Mesenchymal stem cell (in vitro differentiated cells and primary cell): ENCODE measurements around the gene RGS11.

Experiments used
- DNase-seq: peaks from one replicate; pipeline ENCODE4 v3.0.0-alpha.2; 2013
- H2AFZ ChIP-seq: one replicate; pipeline ENCODE4 v1.6.1; 2013; ENCODE audit warnings: low read depth, mild to moderate bottlenecking, control low read depth, inconsistent platforms, low read length, moderate library complexity
- H2AK5ac ChIP-seq: 2 replicates; pipeline ENCODE4 v1.6.1; 2013; ENCODE audit warnings: low read length, moderate library complexity, mild to moderate bottlenecking, inconsistent platforms; ENCODE audit not compliant: severe bottlenecking
- H2BK120ac ChIP-seq: one replicate; pipeline ENCODE4 v1.6.1; 2013; ENCODE audit warnings: low read depth, mild to moderate bottlenecking, inconsistent platforms, low read length, moderate library complexity
- H2BK12ac ChIP-seq, 2 experiments: one replicate each; pipeline ENCODE4 v1.6.1; 2013; ENCODE audit warnings: inconsistent platforms in 2 of 2, low read length in 2 of 2, mild to moderate bottlenecking in 2 of 2, moderate library complexity in 2 of 2, control low read depth in 1 of 2
- H2BK15ac ChIP-seq: one replicate; pipeline ENCODE4 v1.6.1; 2013; ENCODE audit warnings: mild to moderate bottlenecking, low read depth, inconsistent platforms; ENCODE audit not compliant: poor library complexity, severe bottlenecking
- H2BK5ac ChIP-seq: 2 replicates; pipeline ENCODE4 v1.6.1; 2013; ENCODE audit warnings: low read depth, mild to moderate bottlenecking, low read length, control low read depth, inconsistent platforms; ENCODE audit not compliant: poor library complexity, severe bottlenecking
- H3K14ac ChIP-seq, 2 experiments: one replicate each; pipeline ENCODE4 v1.6.1; 2013; ENCODE audit warnings: inconsistent platforms in 2 of 2, low read length in 2 of 2, control low read depth in 1 of 2, mild to moderate bottlenecking in 1 of 2, moderate library complexity in 1 of 2
- H3K18ac ChIP-seq, 2 experiments: one replicate each; pipeline ENCODE4 v1.6.1; 2013; ENCODE audit warnings: inconsistent platforms in 2 of 2, low read length in 2 of 2, control low read depth in 1 of 2, low read depth in 1 of 2, mild to moderate bottlenecking in 1 of 2
- H3K23ac ChIP-seq, 2 experiments: one replicate each; pipeline ENCODE4 v1.6.1; 2013; ENCODE audit warnings: inconsistent platforms in 2 of 2, low read length in 2 of 2, mild to moderate bottlenecking in 2 of 2, moderate library complexity in 2 of 2, control low read depth in 1 of 2
- H3K27ac ChIP-seq: 2 replicates; pipeline ENCODE4 v1.5.1; 2013; ENCODE audit warnings: mild to moderate bottlenecking, moderate library complexity, low read length, control low read depth, inconsistent platforms; ENCODE audit not compliant: poor library complexity, severe bottlenecking
- H3K27me3 ChIP-seq, 2 experiments: 2 replicates each; pipeline versions ENCODE4 v1.6.1 to v1.7.0; 2013; ENCODE audit warnings: low read length in 2 of 2, mild to moderate bottlenecking in 2 of 2, moderate library complexity in 2 of 2, control low read depth in 1 of 2, inconsistent platforms in 1 of 2; ENCODE audit not compliant: control insufficient read depth in 1 of 2, insufficient read depth in 1 of 2
- H3K36me3 ChIP-seq, 2 experiments: 2 replicates each; pipeline versions ENCODE4 v1.6.1 to v1.7.0; 2013; ENCODE audit warnings: low read length in 2 of 2, control low read depth in 1 of 2, inconsistent platforms in 1 of 2, low read depth in 1 of 2, mild to moderate bottlenecking in 1 of 2; ENCODE audit not compliant: insufficient read depth in 2 of 2, control insufficient read depth in 1 of 2
- H3K4ac ChIP-seq, 2 experiments: one replicate each; pipeline ENCODE4 v1.6.1; 2013; ENCODE audit warnings: inconsistent platforms in 2 of 2, low read length in 2 of 2, mild to moderate bottlenecking in 2 of 2, moderate library complexity in 2 of 2, control low read depth in 1 of 2, low read depth in 1 of 2
- H3K4me1 ChIP-seq: 2 replicates; pipeline ENCODE4 v1.6.1; 2013; ENCODE audit warnings: low read depth, low read length, control low read depth; ENCODE audit not compliant: control insufficient read depth, insufficient read depth
- H3K4me2 ChIP-seq: 2 replicates; pipeline ENCODE4 v1.6.1; 2013; ENCODE audit warnings: low read length, mild to moderate bottlenecking, inconsistent platforms; ENCODE audit not compliant: poor library complexity, severe bottlenecking
- H3K4me3 ChIP-seq, 2 experiments: 2 replicates each; pipeline versions ENCODE4 v1.5.1 to v1.7.0; 2013; ENCODE audit warnings: low read length in 2 of 2, mild to moderate bottlenecking in 2 of 2, control low read depth in 1 of 2, low read depth in 1 of 2; ENCODE audit not compliant: insufficient read depth in 1 of 2
- H3K79me1 ChIP-seq: replicated peaks from 2 replicates; pipeline ENCODE4 v1.6.1; 2013; ENCODE audit warnings: mild to moderate bottlenecking, control low read depth, low read length, inconsistent platforms; ENCODE audit not compliant: poor library complexity, severe bottlenecking
- H3K9ac ChIP-seq: 2 replicates; pipeline ENCODE4 v1.7.0; 2013; ENCODE audit warnings: mild to moderate bottlenecking, low read length, moderate library complexity
- H3K9me3 ChIP-seq: 2 replicates; pipeline ENCODE4 v1.7.0; 2013; ENCODE audit warnings: mild to moderate bottlenecking, low read length; ENCODE audit not compliant: control insufficient read depth
- H4K8ac ChIP-seq: one replicate; pipeline ENCODE4 v1.6.1; 2013; ENCODE audit warnings: inconsistent platforms, mild to moderate bottlenecking, low read length, moderate library complexity
- H4K91ac ChIP-seq: one replicate; pipeline ENCODE4 v1.6.1; 2013; ENCODE audit warnings: mild to moderate bottlenecking, low read length, inconsistent platforms
- WGBS: methylation state at CpG from one replicate; pipeline ENCODE4 v1.1.7; 2013; ENCODE audit warnings: mixed read lengths; 5-methylcytosine and 5-hydroxymethylcytosine counted together

RGS11 gene

GRCh38 chr16:282491-282890, 6.7 kb upstream of the RGS11 start:
- 84% methylated on average over 20 of the region's 22 CpGs for WGBS
- Histone ChIP-seq H2AFZ (no peak overlapping the region), H2BK12ac (no peak overlapping the region), H2BK5ac (no peak overlapping the region), H2BK15ac (no peak overlapping the region), H3K18ac (no peak overlapping the region), H4K91ac (no peak overlapping the region), H3K4me1 (peaks cover 17% of the 10 kb centered on the region), H3K79me1 (no peaks in the 10 kb centered on the region), H3K4me2 (no peak overlapping the region), H3K4ac (no peak overlapping the region), H3K4me3 (no peak overlapping the region), H3K27me3 (peaks cover 30 to 33% of the 10 kb centered on the region in 2 experiments), H3K23ac (no peak overlapping the region), H3K27ac (no peak overlapping the region), H3K14ac (no peak overlapping the region), H3K9ac (no peak overlapping the region), H2AK5ac (no peak overlapping the region), H3K9me3 (no peaks in the 10 kb centered on the region), H4K8ac (no peak overlapping the region), H3K36me3 (peaks cover 7 to 28% of the 10 kb centered on the region in 2 experiments), H2BK120ac (no peak overlapping the region)
- DNase-seq = no peak

GRCh38 chr16:281660-282255, 6.0 kb upstream of the RGS11 start:
- H3K27me3 ChIP-seq = peaks cover 30 to 33% of the 10 kb centered on the region in 2 experiments

GRCh38 chr16:280991-281659, 5.4 kb upstream of the RGS11 start:
- Histone ChIP-seq H3K4me3 (no peak overlapping the region), H3K36me3 (peaks cover 0 to 14% of the 10 kb centered on the region in 2 experiments), H3K18ac (no peak overlapping the region), H4K91ac (no peak overlapping the region), H3K27ac (no peak overlapping the region), H3K23ac (no peak overlapping the region), H3K4me1 (peaks cover 17% of the 10 kb centered on the region), H3K9me3 (no peaks in the 10 kb centered on the region), H3K14ac (no peak overlapping the region), H3K4me2 (peak overlapping the region; percentile 71), H2BK120ac (no peak overlapping the region), H2AK5ac (no peak overlapping the region), H3K4ac (no peak overlapping the region), H2BK15ac (no peak overlapping the region), H3K9ac (no peak overlapping the region), H3K27me3 (peaks cover 33 to 36% of the 10 kb centered on the region in 2 experiments), H2BK12ac (no peak overlapping the region), H3K79me1 (no peaks in the 10 kb centered on the region), H2AFZ (no peak overlapping the region), H2BK5ac (no peak overlapping the region), H4K8ac (no peak overlapping the region)
- DNase-seq = no peak
- WGBS = 58% methylated on average over 23 of the region's 27 CpGs

More at GRCh38 chr16:281660-282255, 6.0 kb upstream of the RGS11 start:
- Histone ChIP-seq H3K18ac (no peak overlapping the region), H3K27ac (no peak overlapping the region), H3K4me1 (peaks cover 17% of the 10 kb centered on the region), H3K4me3 (no peak overlapping the region), H3K9me3 (no peaks in the 10 kb centered on the region), H2BK5ac (no peak overlapping the region), H3K79me1 (no peaks in the 10 kb centered on the region), H2AK5ac (no peak overlapping the region), H3K36me3 (peaks cover under 1 to 20% of the 10 kb centered on the region in 2 experiments), H2BK120ac (no peak overlapping the region), H2BK15ac (no peak overlapping the region), H3K4me2 (no peak overlapping the region), H2BK12ac (no peak overlapping the region), H3K14ac (no peak overlapping the region), H2AFZ (no peak overlapping the region), H4K91ac (no peak overlapping the region), H4K8ac (no peak overlapping the region), H3K4ac (no peak overlapping the region), H3K23ac (no peak overlapping the region), H3K9ac (no peak overlapping the region)
- DNase-seq = no peak
- 78% methylated on average over 24 of the region's 25 CpGs for WGBS

GRCh38 chr16:280552-280951, 4.8 kb upstream of the RGS11 start, which contains the start of gene ARHGDIG:
TSS of gene ARHGDIG (plus strand) at chr16:280591. CDS start at chr16:280681, 90 bp downstream.
- no peak within 1 kb of the TSS for H2BK5ac ChIP-seq
- no peak within 1 kb of the TSS for H2BK120ac ChIP-seq
- no peak within 1 kb of the TSS for H4K91ac ChIP-seq
- H3K79me1 ChIP-seq = no peaks in the 10 kb centered on the region
- H3K4me2 ChIP-seq = peak within 1 kb of the TSS; percentile 71
- DNase-seq = no peak
- 1% methylated on average over 10 of the region's 54 CpGs for WGBS
- H3K36me3 ChIP-seq = peaks cover 0 to 13% of the 10 kb centered on the region in 2 experiments
- no peak within 1 kb of the TSS for H2BK12ac ChIP-seq
- no peak within 1 kb of the TSS for H3K4ac ChIP-seq
- peaks cover 19% of the 10 kb centered on the region for H3K4me1 ChIP-seq
- H3K18ac ChIP-seq = no peak within 1 kb of the TSS
- H3K9me3 ChIP-seq = no peaks in the 10 kb centered on the region
- peaks cover 33 to 37% of the 10 kb centered on the region in 2 experiments for H3K27me3 ChIP-seq
- H3K14ac ChIP-seq = no peak within 1 kb of the TSS
- no peak within 1 kb of the TSS for H2AK5ac ChIP-seq
- peak within 1 kb of the TSS; percentile 64 for H4K8ac ChIP-seq
- no peak within 1 kb of the TSS for H3K27ac ChIP-seq
- H3K4me3 ChIP-seq = peak within 1 kb of the TSS in 1 of 2 experiments; percentile 47
- no peak within 1 kb of the TSS for H2AFZ ChIP-seq
- peak within 1 kb of the TSS in 1 of 2 experiments; percentile 29 for H3K23ac ChIP-seq
- H3K9ac ChIP-seq = no peak within 1 kb of the TSS
- peak within 1 kb of the TSS; percentile 90 for H2BK15ac ChIP-seq
